Gastrocnemius medialis (tissue), 4 donors: Measurements from ENCODE around the gene TNFAIP8L1.

Experiments used
- CTCF ChIP-seq, 5 experiments: fragments of 450-650 bp in 3 of 5; fragments of 200-600 bp in 2 of 5; sonication (generic) in 2 of 5; IDR thresholded peaks in 4 of 5; conservative IDR thresholded peaks in 1 of 5; 1 replicate in 4 of 5; 2 replicates in 1 of 5; pipeline ENCODE4 v1.5.1; 2016 to 2019; ENCODE audit warnings: antibody characterized with exemption in 5 of 5, mild to moderate bottlenecking in 3 of 5, moderate library complexity in 3 of 5
- POLR2A ChIP-seq, 2 donors: fragments of 450-650 bp; IDR thresholded peaks; one replicate each; pipeline ENCODE4 v1.6.1; 2017; ENCODE audit warnings: antibody characterized with exemption in 2 of 2, mild to moderate bottlenecking in 2 of 2, moderate library complexity in 2 of 2

DNA sequence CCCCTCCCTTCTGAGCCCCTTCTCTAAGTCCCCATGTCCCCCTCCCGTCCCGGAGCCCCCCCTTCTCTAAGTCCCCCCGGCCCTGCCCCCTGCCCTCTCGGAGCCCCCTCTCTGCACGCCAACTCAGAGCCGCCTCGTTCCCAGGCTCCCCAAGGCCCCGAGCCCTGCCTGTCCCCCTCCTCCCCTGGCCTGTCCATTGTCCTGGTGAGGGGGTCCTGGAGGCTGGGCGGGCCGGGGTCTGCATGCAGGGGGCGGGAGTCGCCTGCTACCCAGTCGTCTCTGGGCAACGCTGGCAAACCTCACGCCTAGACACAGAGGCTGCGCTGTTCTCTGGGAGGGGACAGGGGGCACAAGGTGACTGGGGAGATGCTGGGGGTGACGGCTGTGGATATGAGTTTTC lies 40.6 kb upstream of the TNFAIP8L1 start:
- no peak for TF ChIP-seq POLR2A (IDR thresholded peaks at IDR 0.05)
- no peak for TF ChIP-seq CTCF (IDR thresholded peaks at IDR 0.05 in 4 of 5, conservative IDR thresholded peaks at IDR 0.05 in 1 of 5)
